Liver (tissue), 9 donors: ENCODE data around the gene SERPINA3. TPM values are rescaled to one million over a fixed set of nuclear protein-coding genes. Genes with fewer than 3 reads are reported as not detected.
"Not testable (repeated sequence)": the region's sequence is repeated elsewhere in the genome, so short reads cannot be mapped to it uniquely, and the experiment has no call there.

ENCODE experiments used
- DNase-seq: peaks from one replicate; pipeline ENCODE4 v3.0.0-alpha.2; 2017; ENCODE audit warnings: low spot score
- H3K27ac ChIP-seq, 2 donors: one replicate each; pipeline ENCODE4 v1.7.0; 2013; ENCODE audit warnings: inconsistent platforms in 2 of 2, low read length in 2 of 2, control low read depth in 1 of 2, low read depth in 1 of 2, mild to moderate bottlenecking in 1 of 2
- H3K27me3 ChIP-seq, 4 donors: one replicate each; pipeline versions ENCODE4 v1.6.1 to v1.7.0; 2013; ENCODE audit warnings: low read length in 3 of 4, inconsistent platforms in 1 of 4, mild to moderate bottlenecking in 1 of 4, moderate library complexity in 1 of 4; ENCODE audit not compliant: control insufficient read depth in 4 of 4, insufficient read depth in 4 of 4
- H3K36me3 ChIP-seq, 4 donors: one replicate each; pipeline versions ENCODE4 v1.6.1 to v1.7.0; 2013; ENCODE audit warnings: low read length in 3 of 4, mild to moderate bottlenecking in 3 of 4, low read depth in 1 of 4, moderate library complexity in 1 of 4; ENCODE audit not compliant: control insufficient read depth in 4 of 4, insufficient read depth in 3 of 4
- H3K4me1 ChIP-seq, 4 donors: one replicate each; pipeline versions ENCODE4 v1.6.1 to v1.7.0; 2013; ENCODE audit warnings: low read length in 3 of 4, mild to moderate bottlenecking in 3 of 4, moderate library complexity in 1 of 4; ENCODE audit not compliant: control insufficient read depth in 4 of 4, insufficient read depth in 4 of 4
- H3K4me3 ChIP-seq, 3 donors: one replicate each; pipeline versions ENCODE4 v1.6.1 to v1.7.0; 2013; ENCODE audit warnings: low read length in 3 of 3, control low read depth in 1 of 3, low read depth in 1 of 3, mild to moderate bottlenecking in 1 of 3
- H3K9ac ChIP-seq, 2 donors: one replicate each; pipeline ENCODE4 v1.7.0; 2013; ENCODE audit warnings: low read length in 2 of 2, mild to moderate bottlenecking in 2 of 2, moderate library complexity in 2 of 2, control low read depth in 1 of 2, low read depth in 1 of 2
- H3K9me3 ChIP-seq, 4 donors: one replicate each; pipeline versions ENCODE4 v1.6.1 to v1.7.0; 2013; ENCODE audit warnings: low read length in 3 of 4; ENCODE audit not compliant: control insufficient read depth in 4 of 4
- CTCF ChIP-seq: fragments of 150-350 bp; IDR thresholded peaks from 2 replicates; pipeline ENCODE4 v1.5.1; 2017; ENCODE audit warnings: improper control_type of control experiment, low read depth, low read length; ENCODE audit not compliant: missing input control
- FOXA1 ChIP-seq: IDR thresholded peaks from 2 replicates; pipeline ENCODE4 v1.6.1; 2016; ENCODE audit warnings: antibody characterized with exemption
- FOXA2 ChIP-seq: IDR thresholded peaks from 2 replicates; pipeline ENCODE4 v1.6.1; 2016; ENCODE audit warnings: antibody characterized with exemption
- HNF4A ChIP-seq, 2 donors: conservative IDR thresholded peaks; 2 replicates each; pipeline ENCODE4 v1.6.1; 2016; ENCODE audit warnings: antibody characterized with exemption in 2 of 2, mild to moderate bottlenecking in 2 of 2
- HNF4G ChIP-seq: IDR thresholded peaks from 2 replicates; pipeline ENCODE4 v1.6.1; 2016; ENCODE audit warnings: antibody characterized with exemption
- JUND ChIP-seq, 2 donors: IDR thresholded peaks; 2 replicates each; pipeline ENCODE4 v1.6.1; 2016; ENCODE audit warnings: antibody characterized with exemption in 2 of 2
- MAX ChIP-seq: IDR thresholded peaks from 2 replicates; pipeline ENCODE4 v1.6.1; 2016; ENCODE audit warnings: antibody characterized with exemption
- NR2F2 ChIP-seq: IDR thresholded peaks from 2 replicates; pipeline ENCODE4 v1.6.1; 2016; ENCODE audit warnings: antibody characterized with exemption
- RAD21 ChIP-seq, 2 donors: IDR thresholded peaks; 2 replicates each; pipeline ENCODE4 v1.6.1; 2016; ENCODE audit warnings: antibody characterized with exemption in 2 of 2, mild to moderate bottlenecking in 2 of 2
- RXRA ChIP-seq, 2 donors: IDR thresholded peaks; 2 replicates each; pipeline ENCODE4 v1.6.1; 2017 to 2018; ENCODE audit warnings: antibody characterized with exemption in 2 of 2, mild to moderate bottlenecking in 1 of 2
- TAF1 ChIP-seq: conservative IDR thresholded peaks from 2 replicates; pipeline ENCODE4 v1.6.1; 2016; ENCODE audit warnings: antibody characterized with exemption, mild to moderate bottlenecking
- ZBTB33 ChIP-seq: IDR thresholded peaks from 2 replicates; pipeline ENCODE4 v1.6.1; 2016; ENCODE audit warnings: antibody characterized with exemption
- WGBS: extraction: QIAGEN DNeasy Blood & Tissue Kit; methylation state at CpG from one replicate; pipeline ENCODE4 v1.1.7; 2013; 5-methylcytosine and 5-hydroxymethylcytosine counted together
- polyA plus RNA-seq, 2 donors: library from polyadenylated mRNA; stranded (reverse) in 1 of 2; unstranded in 1 of 2; fragments of 200-250 nt in 1 of 2; fragments of >200 nt in 1 of 2; fragmentation: Nextera tagmentation in 1 of 2; extraction: Ambion mirVana in 1 of 2; gene quantifications; one replicate each; pipeline versions ENCODE4 v1.2.1 to v1.2.3, GENCODE V29; 2013 to 2015
- total RNA-seq, 2 donors: library from RNA; depleted of rRNA; stranded (reverse); fragments of >200 nt; gene quantifications; one replicate each; pipeline ENCODE4 v1.2.3, GENCODE V29; 2014
- donor health status: healthy.
- donor health status: healthy.
- donor health status: healthy.
- donor health status: healthy.
- donor health status: healthy.

The SERPINA3 gene
- total and polyA plus RNA-seq, 4 donors: 2,087 to 17,984 (median 13,009) TPM

- no peaks in the 10 kb centered on the region for H3K27me3 ChIP-seq
- DNase-seq: no peak
- 54% methylated on average over 5 of the region's 5 CpGs for WGBS
- H3K27ac ChIP-seq: no peak overlapping the region
- no peak overlapping the region for H3K4me3 ChIP-seq
- H3K9me3 ChIP-seq: no peaks in the 10 kb centered on the region
- peaks cover 28 to 59% (median 51%) of the 10 kb centered on the region in 4 donors for H3K4me1 ChIP-seq
- no peak overlapping the region for H3K9ac ChIP-seq
- no peaks in the 10 kb centered on the region for H3K36me3 ChIP-seq
- TF ChIP-seq NR2F2 (no peak), RXRA (IDR thresholded peaks at IDR 0.05) (peak in 1 of 2 donors; percentile 39), CTCF (peak; percentile 45), HNF4A (conservative IDR thresholded peaks at IDR 0.05) (peak in 1 of 2 donors; percentile 34), RAD21 (IDR thresholded peaks at IDR 0.05) (peak in 1 of 2 donors; percentile 86)
These were observed 36.2 kb upstream of the SERPINA3 start for GRCh38 chr14:94575730-94576585.

GRCh38 chr14:94577472-94577871 lies 34.7 kb upstream of the SERPINA3 start:
- H3K36me3 ChIP-seq, H3K9ac ChIP-seq, DNase-seq, H3K27ac ChIP-seq, H3K9me3 ChIP-seq, H3K27me3 ChIP-seq, H3K4me3 ChIP-seq: not testable (repeated sequence)
- peaks cover 19 to 56% (median 44%) of the 10 kb centered on the region in 4 donors for H3K4me1 ChIP-seq

GRCh38 chr14:94578712-94579111 lies 33.5 kb upstream of the SERPINA3 start:
- WGBS: 94% methylated on average over 6 of the region's 6 CpGs
- Histone ChIP-seq H3K9ac (no peak overlapping the region), H3K4me1 (peaks cover 20 to 56% (median 43%) of the 10 kb centered on the region in 4 donors), H3K9me3 (no peaks in the 10 kb centered on the region), H3K27me3 (no peaks in the 10 kb centered on the region), H3K36me3 (no peaks in the 10 kb centered on the region), H3K27ac (no peak overlapping the region), H3K4me3 (no peak overlapping the region)
- no peak for DNase-seq
- TF ChIP-seq TAF1 (no peak), HNF4G (no peak), NR2F2 (no peak), ZBTB33 (no peak), FOXA1 (no peak), HNF4A (conservative IDR thresholded peaks at IDR 0.05) (no peak), FOXA2 (no peak), MAX (no peak), JUND (IDR thresholded peaks at IDR 0.05) (no peak), CTCF (no peak)
